Heart left ventricle (tissue), 16 donors: ENCODE data around the gene DTNB. TPM values are rescaled to one million over a fixed set of nuclear protein-coding genes. Genes with fewer than 3 reads are reported as not detected.
A peak's percentile ranks its signal among the peaks of the same experiment; 100 is the strongest.

Experiments used
- ATAC-seq, 4 donors: fragments of 200-7000 bp; cut with Tn5 transposase; one replicate each; pipeline ENCODE4 v1.9.1; 2020 to 2022; ENCODE audit warnings: moderate library complexity in 4 of 4, mild to moderate bottlenecking in 3 of 4, moderate number of reproducible peaks in 1 of 4
- DNase-seq, 5 donors: peaks; one replicate each; pipeline ENCODE4 v3.0.0-alpha.2; 2020
- H3K27ac ChIP-seq, 12 donors: fragments of 200-600 bp; sonication (generic) in 4 of 12; one replicate each; pipeline versions ENCODE4 v1.5.0 to v1.8.0; 2016 to 2022; ENCODE audit warnings: mild to moderate bottlenecking in 2 of 12
- H3K27me3 ChIP-seq, 9 donors: fragments of 200-600 bp; sonication (generic) in 2 of 9; one replicate each; pipeline versions ENCODE4 v1.5.1 to v1.8.0; 2016 to 2022; ENCODE audit warnings: mild to moderate bottlenecking in 3 of 9
- H3K36me3 ChIP-seq, 9 donors: fragments of 200-600 bp; sonication (generic) in 2 of 9; one replicate each; pipeline versions ENCODE4 v1.5.0 to v1.8.0; 2018 to 2022; ENCODE audit warnings: mild to moderate bottlenecking in 2 of 9
- H3K4me1 ChIP-seq, 12 donors: fragments of 200-600 bp; sonication (generic) in 4 of 12; one replicate each; pipeline versions ENCODE4 v1.5.0 to v1.8.0; 2016 to 2022; ENCODE audit warnings: mild to moderate bottlenecking in 3 of 12
- H3K4me3 ChIP-seq, 12 donors: fragments of 200-600 bp; sonication (generic) in 4 of 12; one replicate each; pipeline versions ENCODE4 v1.5.0 to v1.8.0; 2017 to 2022; ENCODE audit warnings: mild to moderate bottlenecking in 9 of 12, moderate library complexity in 4 of 12
- H3K9me3 ChIP-seq, 12 donors: fragments of 200-600 bp; sonication (generic) in 4 of 12; one replicate each; pipeline versions ENCODE4 v1.5.0 to v1.8.0; 2016 to 2022; ENCODE audit warnings: mild to moderate bottlenecking in 1 of 12
- POLR2A ChIP-seq, 2 donors: fragments of 450-650 bp; IDR thresholded peaks; one replicate each; pipeline ENCODE4 v1.6.1; 2017; ENCODE audit warnings: antibody characterized with exemption in 2 of 2, mild to moderate bottlenecking in 2 of 2, moderate library complexity in 2 of 2
- WGBS, 4 donors: extraction: QIAGEN DNeasy Blood & Tissue Kit in 2 of 4; methylation state at CpG; one replicate each; pipeline versions ENCODE4 v1.1.5 to v1.1.7; 2013 to 2018; 5-methylcytosine and 5-hydroxymethylcytosine counted together
- intact Hi-C, 10 donors: fragments of 100-400 bp; cut with DNase I; formaldehyde crosslinking; loops; one replicate each; pipeline versions ENCODE4 v1.11.1 to v1.14.2; 2022
- polyA plus RNA-seq, 2 donors: library from polyadenylated mRNA; stranded (reverse); fragments of 200-250 nt; gene quantifications; one replicate each; pipeline ENCODE4 v1.2.3, GENCODE V29; 2013
- total RNA-seq, 9 donors: library from RNA; depleted of rRNA in 2 of 9; stranded (reverse); fragments of >200 nt in 2 of 9; fragmentation: NEBNext Ultra II Directional in 3 of 9; extraction: Animal tissue kit (Norgen Biotek cat#: 25700) in 3 of 9; gene quantifications; one replicate each; pipeline versions ENCODE4 v1.1.0 to v1.2.4, GENCODE V29; 2016 to 2023
- TF ChIP-seq, protein P1 (sequence below), 12 donors: fragments of 200-600 bp; sonication (generic) in 4 of 12; IDR thresholded peaks; one replicate each; pipeline versions ENCODE4 v1.5.0 to v1.8.0; 2018 to 2022; ENCODE audit warnings: antibody characterized with exemption in 12 of 12, mild to moderate bottlenecking in 5 of 12
- donor health status: ischemic (EF 13 %, LVEDD 7.1; RV severe dilation, severe dysfunction).
- donor health status: healthy with polysubstance abuse.
- donor health status: DM: no; HTN: yes; CAD: no.
- donor health status: DM: no; HTN: no; CAD: no.
- donor health status: ischemic (EF 25% LVEDD 6.9; RV normal size, moderate dysfunction).
- donor health status: ischemic (EF 25% LVEDD 5.7; RV mildly dilated, moderate dysfunction).
- donor health status: healthy.
- donor health status: DM: yes; HTN: yes; CAD: no.
- donor health status: ischemic (EF 35%, LVEDD 5.7; RV mildly dilated, moderate dysfunction).
- donor health status: nonischemic (EF 11% LVEDD 7.7; RV severe dilation, severe dysfunction).
- donor health status: DM: yes; HTN: yes; CAD: no.
- donor health status: PGD.
- donor health status: ischemic (EF 29% LVEDD 5.4; RV normal size, mild dysfunction).
- donor health status: nonischemic (EF 23%, LVEDD 6.1; RV moderate dilation, normal function).

DTNB gene
- total and polyA plus RNA-seq, 11 donors = 2.5 to 17.3 (median 5.6) TPM

GRCh38 chr2:25478736-25479135 is 194.6 kb downstream of the DTNB start:
- ATAC-seq (no peak), DNase-seq (no peak)
- Histone ChIP-seq H3K27ac (no peak overlapping the region), H3K9me3 (peaks cover 0 to 22% (median 9%) of the 10 kb centered on the region in 12 donors), H3K27me3 (no peaks in the 10 kb centered on the region), H3K36me3 (peaks cover 0 to 11% (median 0%) of the 10 kb centered on the region in 9 donors), H3K4me3 (no peak overlapping the region), H3K4me1 (peaks cover 0 to 7% (median 0%) of the 10 kb centered on the region in 12 donors)
- WGBS, 4 donors = 90 to 93% (median 91%) methylated on average over 11 of the region's 11 CpGs
- no peak for TF ChIP-seq POLR2A (IDR thresholded peaks at IDR 0.05)
- TF ChIP-seq, protein P1, sequence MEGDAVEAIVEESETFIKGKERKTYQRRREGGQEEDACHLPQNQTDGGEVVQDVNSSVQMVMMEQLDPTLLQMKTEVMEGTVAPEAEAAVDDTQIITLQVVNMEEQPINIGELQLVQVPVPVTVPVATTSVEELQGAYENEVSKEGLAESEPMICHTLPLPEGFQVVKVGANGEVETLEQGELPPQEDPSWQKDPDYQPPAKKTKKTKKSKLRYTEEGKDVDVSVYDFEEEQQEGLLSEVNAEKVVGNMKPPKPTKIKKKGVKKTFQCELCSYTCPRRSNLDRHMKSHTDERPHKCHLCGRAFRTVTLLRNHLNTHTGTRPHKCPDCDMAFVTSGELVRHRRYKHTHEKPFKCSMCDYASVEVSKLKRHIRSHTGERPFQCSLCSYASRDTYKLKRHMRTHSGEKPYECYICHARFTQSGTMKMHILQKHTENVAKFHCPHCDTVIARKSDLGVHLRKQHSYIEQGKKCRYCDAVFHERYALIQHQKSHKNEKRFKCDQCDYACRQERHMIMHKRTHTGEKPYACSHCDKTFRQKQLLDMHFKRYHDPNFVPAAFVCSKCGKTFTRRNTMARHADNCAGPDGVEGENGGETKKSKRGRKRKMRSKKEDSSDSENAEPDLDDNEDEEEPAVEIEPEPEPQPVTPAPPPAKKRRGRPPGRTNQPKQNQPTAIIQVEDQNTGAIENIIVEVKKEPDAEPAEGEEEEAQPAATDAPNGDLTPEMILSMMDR (IDR thresholded peaks at IDR 0.05) = no peak
- intact Hi-C loops = no loop called here

- ATAC-seq = no peak
- TF ChIP-seq, protein P1 (IDR thresholded peaks at IDR 0.05) = no peak
- TF ChIP-seq POLR2A (IDR thresholded peaks at IDR 0.05) = no peak
- peak in 3 of 5 donors; percentile 24 to 50 (median 25) for DNase-seq
Observed at GRCh38 chr2:25473758-25474340, 199.5 kb downstream of the DTNB start.

GRCh38 chr2:25473131-25473530 is 200.2 kb downstream of the DTNB start:
- DNase-seq (no peak), ATAC-seq (no peak)
- no peak overlapping the region for H3K27ac ChIP-seq
- 51 to 73% (median 66%) methylated on average over 1 of the region's 1 CpG for WGBS, 4 donors
- no peaks in the 10 kb centered on the region for H3K27me3 ChIP-seq
- TF ChIP-seq, protein P1 (IDR thresholded peaks at IDR 0.05) = no peak
- TF ChIP-seq POLR2A (IDR thresholded peaks at IDR 0.05) = no peak
- H3K36me3 ChIP-seq = peaks cover 0 to 6% (median 0%) of the 10 kb centered on the region in 9 donors
- peaks cover 0 to 4% (median 0%) of the 10 kb centered on the region in 12 donors for H3K4me1 ChIP-seq
- no peak overlapping the region for H3K4me3 ChIP-seq
- peaks cover 0 to 22% (median 9%) of the 10 kb centered on the region in 12 donors for H3K9me3 ChIP-seq
- intact Hi-C loops = no loop called here

More at GRCh38 chr2:25473758-25474340, 199.5 kb downstream of the DTNB start:
- Histone ChIP-seq H3K27ac (no peak overlapping the region), H3K27me3 (no peaks in the 10 kb centered on the region), H3K4me3 (no peak overlapping the region), H3K9me3 (peaks cover 0 to 22% (median 9%) of the 10 kb centered on the region in 12 donors), H3K4me1 (peaks cover 0 to 4% (median 0%) of the 10 kb centered on the region in 12 donors), H3K36me3 (peaks cover 0 to 11% (median 0%) of the 10 kb centered on the region in 9 donors)
- WGBS, 4 donors = 49 to 61% (median 57%) methylated on average over 12 of the region's 12 CpGs
- intact Hi-C loops = no loop called here

GRCh38 chr2:25470806-25471205 is 202.6 kb downstream of the DTNB start:
- H3K4me1 ChIP-seq = peaks cover 0 to 4% (median 0%) of the 10 kb centered on the region in 12 donors
- intact Hi-C loops = no loop called here
- no peak for DNase-seq
- peaks cover 0 to 11% (median 7%) of the 10 kb centered on the region in 12 donors for H3K9me3 ChIP-seq
- no peak for TF ChIP-seq POLR2A (IDR thresholded peaks at IDR 0.05)
- TF ChIP-seq, protein P1 (IDR thresholded peaks at IDR 0.05) = no peak
- H3K27ac ChIP-seq = no peak overlapping the region
- peaks cover 0 to 4% (median 0%) of the 10 kb centered on the region in 9 donors for H3K36me3 ChIP-seq
- no peak for ATAC-seq
- no peaks in the 10 kb centered on the region for H3K27me3 ChIP-seq
- 96 to 99% (median 97%) methylated on average over 3 of the region's 3 CpGs for WGBS, 4 donors
- no peak overlapping the region for H3K4me3 ChIP-seq
